Testis (tissue), 3 donors: Measurements from ENCODE around the gene ATAD2B. TPM values are rescaled to one million over a fixed set of nuclear protein-coding genes. Genes with fewer than 3 reads are reported as not detected.

Experiments
- DNase-seq: peaks from one replicate; pipeline ENCODE4 v3.0.0-alpha.2; 2019
- H3K27ac ChIP-seq, 2 donors: fragments of 200-600 bp; sonication (generic); one replicate each; pipeline ENCODE4 v1.5.1; 2019
- H3K27me3 ChIP-seq: fragments of 200-600 bp; sonication (generic); one replicate; pipeline ENCODE4 v1.5.1; 2019
- H3K36me3 ChIP-seq: fragments of 200-600 bp; sonication (generic); one replicate; pipeline ENCODE4 v1.5.1; 2017; ENCODE audit warnings: low read depth; ENCODE audit errors: missing control alignments
- H3K4me1 ChIP-seq: fragments of 200-600 bp; sonication (generic); one replicate; pipeline ENCODE4 v1.5.1; 2019
- H3K4me3 ChIP-seq, 2 donors: fragments of 200-600 bp; sonication (generic); one replicate each; pipeline ENCODE4 v1.5.1; 2017 to 2019
- H3K9me3 ChIP-seq: fragments of 200-600 bp; sonication (generic); one replicate; pipeline ENCODE4 v1.5.1; 2017
- CTCF ChIP-seq, 3 experiments: fragments of 450-650 bp in 2 of 3; fragments of 200-600 bp in 1 of 3; sonication (generic) in 1 of 3; IDR thresholded peaks; one replicate each; pipeline ENCODE4 v1.5.1; 2016 to 2019; ENCODE audit warnings: antibody characterized with exemption in 3 of 3, mild to moderate bottlenecking in 2 of 3, moderate library complexity in 1 of 3
- POLR2A ChIP-seq: fragments of 450-650 bp; IDR thresholded peaks from one replicate; pipeline ENCODE4 v1.6.1; 2017; ENCODE audit warnings: antibody characterized with exemption, mild to moderate bottlenecking, moderate library complexity
- WGBS, 2 donors: methylation state at CpG; one replicate each; pipeline ENCODE4 v1.1.5; 2018; 5-methylcytosine and 5-hydroxymethylcytosine counted together
- intact Hi-C: fragments of 100-400 bp; cut with DNase I; formaldehyde crosslinking; loops from one replicate; pipeline ENCODE4 v1.15.1; 2023; ENCODE audit warnings: low total_unique reads
- polyA plus RNA-seq: library from polyadenylated mRNA; stranded (reverse); fragments of 350-450 nt; fragmentation: Illumina TruSeq; extraction: RNeasy Lipid Tissue Mini Kit (QIAGEN cat#74804); gene quantifications from one replicate; pipeline ENCODE4 v1.2.3, GENCODE V29; 2014; ENCODE audit warnings: low read depth, low replicate concordance; ENCODE audit not compliant: insufficient read depth
- total RNA-seq, 2 donors: library from RNA; depleted of rRNA; stranded (reverse); fragments of >200 nt; gene quantifications; one replicate each; pipeline ENCODE4 v1.2.3, GENCODE V29; 2016

ATAD2B gene
- total and polyA plus RNA-seq, 3 donors from 2014 or later = 11.7 to 32.3 (median 23.2) TPM

GRCh38 chr2:23901966-23902846, 24.7 kb downstream of the ATAD2B start:
- DNase-seq = no peak
- Histone ChIP-seq H3K36me3 (no peaks in the 10 kb centered on the region), H3K9me3 (no peaks in the 10 kb centered on the region), H3K4me1 (no peaks in the 10 kb centered on the region), H3K4me3 (no peak overlapping the region), H3K27me3 (no peaks in the 10 kb centered on the region), H3K27ac (no peak overlapping the region)
- TF ChIP-seq CTCF (IDR thresholded peaks at IDR 0.05) (no peak), POLR2A (no peak)
- WGBS, 2 donors = 80 to 84% methylated on average over 6 of the region's 6 CpGs
- intact Hi-C loops = no loop called here

GRCh38 chr2:23900541-23901322, 26.2 kb downstream of the ATAD2B start:
- 71 to 83% methylated on average over 9 of the region's 9 CpGs for WGBS, 2 donors
- H3K36me3 ChIP-seq = no peaks in the 10 kb centered on the region
- H3K27me3 ChIP-seq = no peaks in the 10 kb centered on the region
- H3K27ac ChIP-seq = no peak overlapping the region
- no peak for TF ChIP-seq POLR2A
- TF ChIP-seq CTCF (IDR thresholded peaks at IDR 0.05) = no peak
- no peak for DNase-seq
- no peak overlapping the region for H3K4me3 ChIP-seq
- intact Hi-C loops = no loop called here
- H3K4me1 ChIP-seq = no peaks in the 10 kb centered on the region
- H3K9me3 ChIP-seq = no peaks in the 10 kb centered on the region

- 95 to 99% methylated on average over 8 of the region's 8 CpGs for whole genome bisulfite sequencing, 2 donors
- Histone ChIP-seq H3K27ac (no peak overlapping the region), H3K4me1 (no peaks in the 10 kb centered on the region)
Observed at GRCh38 chr2:23900133-23900532, 26.8 kb downstream of the ATAD2B start.

GRCh38 chr2:23871206-23871605, 55.7 kb downstream of the ATAD2B start:
- Histone ChIP-seq H3K27ac (no peak overlapping the region), H3K4me1 (no peaks in the 10 kb centered on the region), H3K9me3 (no peaks in the 10 kb centered on the region), H3K36me3 (no peaks in the 10 kb centered on the region), H3K27me3 (no peaks in the 10 kb centered on the region), H3K4me3 (no peak overlapping the region)
- TF ChIP-seq CTCF (IDR thresholded peaks at IDR 0.05) = no peak
- no peak for TF ChIP-seq POLR2A
- intact Hi-C loops = no loop called here
- no peak for DNase-seq
- 98% methylated on average over 7 of the region's 7 CpGs for WGBS, 2 donors

More at GRCh38 chr2:23900133-23900532, 26.8 kb downstream of the ATAD2B start:
- TF ChIP-seq CTCF (IDR thresholded peaks at IDR 0.05) = no peak
- no peak for TF ChIP-seq POLR2A
- H3K36me3 ChIP-seq = no peaks in the 10 kb centered on the region
- intact Hi-C loops = no loop called here
- H3K27me3 ChIP-seq = no peaks in the 10 kb centered on the region
- no peak for DNase-seq
- H3K4me3 ChIP-seq = no peak overlapping the region
- H3K9me3 ChIP-seq = no peaks in the 10 kb centered on the region
